Activated CD8-positive, alpha-beta memory T cell treated with anti-CD3 and anti-CD28 coated beads, Interleukin-2, amount 50 U/mL, for 24 hours (primary cell): ENCODE measurements around the gene ACER2.
"Not testable (repeated sequence)": the region's sequence is repeated elsewhere in the genome, so short reads cannot be mapped to it uniquely, and the experiment has no call there.

Source experiments
- DNase-seq: peaks from one replicate; pipeline ENCODE4 v3.0.0-alpha.2; 2020; ENCODE audit errors: extremely low read depth

ACER2 gene

GRCh38 chr9:19409401-19410194 lies 789 bp downstream of the ACER2 start:
- no peak for DNase-seq

- DNase-seq: no peak
Measured at GRCh38 chr9:19410195-19410503, 1.3 kb downstream of the ACER2 start.

- DNase-seq: no peak
Measured at GRCh38 chr9:19410594-19410993, 1.8 kb downstream of the ACER2 start.

GRCh38 chr9:19411316-19411715 lies 2.5 kb downstream of the ACER2 start:
- no peak for DNase-seq

DNA sequence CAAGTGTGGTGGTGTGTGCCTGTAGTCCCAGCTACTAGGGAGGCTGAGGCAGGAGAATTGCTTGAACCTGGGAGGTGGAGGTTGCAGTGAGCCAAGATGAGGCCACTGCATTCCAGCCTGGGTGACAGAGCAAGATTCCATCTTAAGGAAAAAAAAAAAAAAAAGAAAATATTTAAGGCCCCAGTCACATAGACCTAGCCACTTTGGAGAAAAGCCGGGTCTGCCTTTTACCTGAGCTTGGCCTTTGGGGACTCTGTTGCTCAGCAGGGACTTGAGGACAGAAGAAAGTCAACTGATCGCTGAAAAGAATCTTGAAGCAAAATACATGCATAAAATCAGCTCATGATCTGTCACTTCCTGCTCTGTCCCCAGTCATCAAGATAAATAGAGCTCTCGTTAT lies 4.6 kb downstream of the ACER2 start:
- not testable (repeated sequence) for DNase-seq

- no peak for DNase-seq
Measured at GRCh38 chr9:19416143-19416542, 7.3 kb downstream of the ACER2 start.

DNA sequence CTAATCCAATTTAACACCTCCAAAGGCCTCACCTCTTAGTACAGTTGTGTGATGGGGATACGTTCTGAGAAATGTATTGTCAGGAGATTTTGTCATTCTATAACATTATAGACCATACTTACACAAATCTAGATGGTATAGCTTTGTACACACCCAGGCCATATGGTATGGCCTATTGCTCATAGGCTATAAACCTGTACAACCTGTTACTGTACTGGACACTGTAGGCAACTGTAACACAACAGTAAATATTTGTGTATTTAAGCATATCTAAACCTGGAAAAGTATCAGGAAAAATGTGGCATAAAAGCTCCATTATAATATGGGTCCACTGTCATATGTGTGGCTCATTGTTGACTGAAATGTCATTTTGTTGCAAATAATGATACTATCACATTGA lies 12.1 kb downstream of the ACER2 start:
- no peak for DNase-seq

DNA sequence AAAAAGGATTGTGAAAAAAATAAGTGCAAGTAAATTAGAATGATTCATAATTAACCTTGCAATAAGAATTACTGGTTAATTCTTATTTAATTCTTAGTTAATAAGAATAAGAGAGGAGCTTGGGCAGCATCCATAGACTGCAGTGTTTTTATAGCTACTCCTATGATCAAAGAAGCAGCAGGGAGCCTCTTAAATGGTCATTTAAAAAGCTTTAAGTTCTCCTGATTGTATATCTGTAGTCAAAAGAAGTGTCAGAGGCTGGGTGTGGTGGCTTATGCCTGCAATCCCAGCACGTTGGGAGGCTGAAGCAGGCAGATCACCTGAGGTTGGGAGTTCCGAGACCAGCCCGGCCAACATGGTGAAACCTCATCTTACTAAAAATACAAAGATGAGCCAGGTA lies 14.4 kb downstream of the ACER2 start:
- DNase-seq: no peak

GRCh38 chr9:19424176-19424779 lies 15.5 kb downstream of the ACER2 start:
- no peak for DNase-seq

DNA sequence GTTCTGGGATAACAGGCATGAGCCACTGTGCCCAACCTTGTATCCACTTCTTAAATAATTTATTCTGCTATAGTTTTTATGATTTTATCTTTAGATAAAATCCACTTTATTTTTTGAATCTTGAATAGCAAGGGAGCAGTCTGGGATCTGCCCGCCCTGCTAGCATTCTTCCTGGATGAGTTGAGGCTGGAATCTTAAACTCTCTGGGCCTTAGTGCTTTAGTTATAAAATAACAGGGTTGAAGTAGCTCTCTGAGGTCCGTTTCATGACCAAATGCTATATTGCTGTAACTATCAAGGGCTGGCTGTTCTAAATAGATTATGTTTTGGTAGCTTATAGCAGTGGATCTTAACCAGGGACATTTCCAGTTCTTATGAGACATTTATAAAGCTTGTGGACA lies 20.8 kb downstream of the ACER2 start:
- no peak for DNase-seq

DNA sequence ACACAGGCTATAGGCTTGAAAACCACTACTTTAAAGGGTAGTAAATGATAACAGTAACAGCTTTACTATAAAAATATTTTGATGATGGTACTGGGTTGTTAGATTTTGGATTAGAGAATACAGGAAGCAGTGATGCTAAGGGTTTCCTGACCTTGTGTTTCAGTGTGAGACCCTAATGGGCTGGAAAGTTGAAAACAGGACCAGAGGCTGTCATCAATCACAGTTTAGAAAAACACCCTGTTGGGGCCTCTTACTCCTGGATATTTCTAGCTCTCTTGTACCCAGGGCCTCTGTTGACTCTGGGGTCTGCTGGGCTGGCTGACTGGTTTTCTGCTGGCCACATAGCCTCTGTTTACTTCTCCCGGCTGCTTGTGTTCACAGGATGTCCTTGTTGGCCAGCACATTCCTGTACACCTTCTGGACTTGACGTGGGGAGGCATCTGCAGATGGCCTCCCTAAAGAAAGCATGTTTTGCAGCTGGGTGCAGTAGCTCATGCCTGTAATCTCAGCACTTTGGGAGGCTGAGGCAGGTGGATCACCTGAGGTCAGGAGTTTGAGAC lies 21.5 kb downstream of the ACER2 start:
- DNase-seq: no peak

GRCh38 chr9:19431361-19432171 lies 22.8 kb downstream of the ACER2 start:
- DNase-seq: no peak

DNA sequence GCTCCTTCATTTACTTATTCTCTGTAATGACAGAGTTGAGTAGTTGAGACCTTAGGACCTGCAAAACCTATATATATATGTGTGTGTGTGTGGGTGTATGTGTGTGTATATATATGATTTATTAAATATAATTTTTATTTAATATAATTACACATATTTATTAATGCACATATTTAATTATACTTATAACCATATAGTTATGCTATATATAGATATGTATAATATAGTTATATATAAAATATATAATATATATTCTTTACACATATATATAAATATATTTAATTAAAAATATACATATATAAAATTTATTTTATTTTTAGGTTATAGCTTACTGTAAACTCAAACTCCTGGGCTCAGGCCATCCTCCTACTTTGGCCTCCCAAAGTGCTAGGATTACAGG lies 23.7 kb downstream of the ACER2 start:
- no peak for DNase-seq

GRCh38 chr9:19433729-19434128 lies 24.9 kb downstream of the ACER2 start:
- DNase-seq: not testable (repeated sequence)

GRCh38 chr9:19440376-19440775 lies 31.6 kb downstream of the ACER2 start:
- DNase-seq: no peak

DNA sequence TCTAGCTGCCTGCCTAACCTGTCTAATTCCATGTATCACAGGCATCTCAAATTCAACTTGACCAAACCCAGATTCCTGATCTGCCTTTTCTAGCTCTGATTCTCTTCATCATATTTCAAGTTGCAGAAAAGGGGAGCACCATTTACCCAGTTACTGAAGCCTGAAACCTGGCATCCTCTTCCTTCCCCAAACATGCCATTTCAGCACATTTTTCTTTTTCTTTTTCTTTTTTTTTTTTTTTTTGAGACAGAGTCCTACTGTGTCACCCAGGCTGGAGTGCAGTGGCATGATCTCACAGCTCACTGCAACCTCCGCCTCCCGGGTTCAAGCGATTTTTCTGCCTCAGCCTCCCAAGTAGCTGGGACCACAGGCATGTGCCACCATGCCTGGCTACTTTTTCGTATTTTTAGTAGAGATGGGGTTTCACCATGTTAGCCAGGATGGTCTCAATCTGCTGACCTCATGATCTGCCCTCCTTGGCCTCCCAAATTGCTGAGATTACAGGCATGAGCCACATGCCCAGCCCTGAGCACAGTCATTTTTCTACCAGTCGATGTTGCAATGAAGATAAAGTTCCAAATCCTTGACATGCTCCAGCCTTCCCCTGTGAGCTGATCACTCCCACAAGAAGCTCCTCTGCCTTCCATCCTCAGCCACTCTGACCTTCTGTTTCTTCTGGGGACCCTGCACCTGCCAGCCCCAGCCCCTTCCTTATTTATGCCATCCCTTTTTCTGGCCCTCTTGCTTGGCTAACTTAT lies 32.2 kb downstream of the ACER2 start:
- DNase-seq: no peak

- no peak for DNase-seq
Measured at GRCh38 chr9:19441730-19442129, 32.9 kb downstream of the ACER2 start.

- no peak for DNase-seq
Measured at GRCh38 chr9:19442240-19442639, 33.4 kb downstream of the ACER2 start.

DNA sequence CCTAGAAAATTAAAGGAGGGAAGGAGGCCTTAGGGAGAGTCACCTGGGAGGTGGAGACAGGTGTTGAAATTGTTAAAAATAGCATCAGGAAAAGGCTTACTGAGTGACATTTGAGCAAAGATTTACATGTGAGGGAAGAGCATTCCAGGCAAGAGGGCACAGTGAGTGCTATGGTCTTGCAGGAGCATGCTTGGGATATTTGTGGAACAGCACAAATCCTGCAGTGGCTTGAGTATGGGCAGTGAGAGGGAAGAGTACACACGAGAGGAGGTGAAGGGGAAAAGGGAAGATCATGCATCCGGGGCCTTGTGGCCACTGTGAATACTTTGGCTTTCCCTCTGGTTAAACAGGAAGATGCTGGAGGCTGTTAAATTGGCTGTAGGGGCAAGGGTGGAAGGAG lies 36.6 kb downstream of the ACER2 start:
- DNase-seq: no peak

GRCh38 chr9:19446361-19446861 lies 37.6 kb downstream of the ACER2 start:
- no peak for DNase-seq

DNA sequence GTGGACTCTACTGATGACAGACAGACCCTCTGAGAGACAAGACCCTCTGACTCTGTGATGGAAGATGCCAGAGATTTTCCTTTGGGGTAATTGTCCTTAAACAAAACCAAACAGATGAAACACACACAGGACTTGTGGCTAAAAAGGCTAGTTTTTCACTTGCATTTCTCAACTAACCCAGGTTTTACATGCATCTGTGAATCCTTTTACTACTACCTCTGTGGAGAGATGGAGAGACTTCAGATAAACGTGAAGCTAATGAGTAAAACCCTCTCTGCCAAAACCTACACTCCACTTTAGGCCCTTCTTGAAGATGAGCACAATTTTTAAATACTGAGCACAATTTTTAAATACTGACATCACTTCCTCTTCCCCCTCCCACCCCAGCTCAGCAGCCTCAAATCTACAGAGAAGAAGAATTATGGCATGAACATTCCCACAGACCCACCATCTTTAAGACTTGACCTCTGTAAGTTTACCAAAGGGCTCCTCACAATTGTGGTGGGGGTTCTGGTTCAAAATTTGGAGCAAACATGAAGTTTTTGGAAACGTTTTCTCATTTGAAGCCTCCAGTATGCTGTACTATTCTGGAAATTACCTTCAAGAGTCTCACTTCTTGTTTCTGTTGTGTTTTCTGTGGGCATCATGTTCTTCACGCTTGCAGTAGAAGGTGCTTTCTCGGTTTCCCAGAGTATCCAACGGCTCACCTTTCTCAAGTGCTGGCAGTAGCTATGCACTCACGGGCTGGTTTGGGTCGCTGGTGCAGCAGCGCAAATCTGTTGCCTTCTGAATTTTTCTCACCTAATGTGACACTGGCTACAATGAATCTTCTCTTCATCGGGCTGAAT lies 42.7 kb downstream of the ACER2 start:
- no peak for DNase-seq
